Non-pigmented ciliary epithelial cell (primary cell): ENCODE results near the gene KISS1R.

Experiments
- DNase-seq: peaks from one replicate; pipeline ENCODE4 v3.0.0-alpha.2; 2010; ENCODE audit warnings: low read depth

KISS1R gene

GRCh38 chr19:939439-939838 lies 22.3 kb downstream of the KISS1R start:
- DNase-seq = no peak

GRCh38 chr19:939922-940321 lies 22.8 kb downstream of the KISS1R start:
- no peak for DNase-seq

- no peak for DNase-seq
Observed at GRCh38 chr19:940591-941291, 23.6 kb downstream of the KISS1R start.

- no peak for DNase-seq
Observed at GRCh38 chr19:941292-942132, 24.4 kb downstream of the KISS1R start.

GRCh38 chr19:942133-942645 lies 25.1 kb downstream of the KISS1R start:
- no peak for DNase-seq

- DNase-seq = no peak
Observed at GRCh38 chr19:943551-944170, 26.5 kb downstream of the KISS1R start.

- no peak for DNase-seq
Observed at GRCh38 chr19:944171-944567, 27.0 kb downstream of the KISS1R start.

GRCh38 chr19:944663-945241 lies 27.6 kb downstream of the KISS1R start:
- DNase-seq = no peak

- no peak for DNase-seq
Observed at GRCh38 chr19:945401-946252, 28.5 kb downstream of the KISS1R start.

GRCh38 chr19:947090-947706 lies 30.1 kb downstream of the KISS1R start:
- DNase-seq = no peak

- no peak for DNase-seq
Observed at GRCh38 chr19:947707-948539, 30.8 kb downstream of the KISS1R start.

- no peak for DNase-seq
Observed at GRCh38 chr19:948842-949496, 31.8 kb downstream of the KISS1R start.

- no peak for DNase-seq
Observed at GRCh38 chr19:950352-951066, 33.4 kb downstream of the KISS1R start.

GRCh38 chr19:952049-952679 lies 35.0 kb downstream of the KISS1R start:
- DNase-seq = no peak

GRCh38 chr19:952680-953444 lies 35.7 kb downstream of the KISS1R start:
- no peak for DNase-seq

- DNase-seq = no peak
Observed at GRCh38 chr19:953445-954271, 36.5 kb downstream of the KISS1R start.

GRCh38 chr19:954272-954671 lies 37.1 kb downstream of the KISS1R start:
- no peak for DNase-seq
